MM.1S (cell line): ENCODE data around the gene PPWD1.

Source experiments
- DNase-seq: peaks from one replicate; pipeline ENCODE4 v3.0.0-alpha.2; 2015
- H2AFZ ChIP-seq: fragments of 300-600 bp; sonication (generic); 2 replicates; pipeline ENCODE4 v1.6.0; 2016; ENCODE audit warnings: antibody characterized with exemption, low read length
- H3F3A ChIP-seq: fragments of 300-600 bp; sonication (generic); 2 replicates; pipeline ENCODE4 v1.6.1; 2016; ENCODE audit warnings: mild to moderate bottlenecking, antibody characterized with exemption, low read length, moderate library complexity, mixed read lengths; ENCODE audit not compliant: insufficient read depth
- H3K27ac ChIP-seq: fragments of 300-600 bp; sonication (generic); 2 replicates; pipeline ENCODE4 v1.5.1; 2016; ENCODE audit warnings: mild to moderate bottlenecking, low read length
- H3K27me3 ChIP-seq: fragments of 300-600 bp; sonication (generic); replicated peaks from 2 replicates; pipeline ENCODE4 v1.6.0; 2016; ENCODE audit warnings: low read length; ENCODE audit not compliant: insufficient read depth
- H3K36me3 ChIP-seq: fragments of 300-600 bp; sonication (generic); replicated peaks from 2 replicates; pipeline ENCODE4 v1.6.1; 2016; ENCODE audit warnings: mild to moderate bottlenecking, low read length, mixed read lengths; ENCODE audit not compliant: insufficient read depth
- H3K4me1 ChIP-seq: fragments of 300-600 bp; sonication (generic); 2 replicates; pipeline ENCODE4 v1.6.1; 2016; ENCODE audit warnings: low read length, mixed read lengths
- H3K4me2 ChIP-seq: fragments of 300-600 bp; sonication (generic); 2 replicates; pipeline ENCODE4 v1.6.0; 2016; ENCODE audit warnings: low read depth, low read length
- H3K4me3 ChIP-seq: fragments of 300-600 bp; sonication (generic); 2 replicates; pipeline ENCODE4 v1.5.1; 2016; ENCODE audit warnings: low read length, mixed read lengths
- H3K79me2 ChIP-seq: fragments of 300-600 bp; sonication (generic); 2 replicates; pipeline ENCODE4 v1.6.1; 2016; ENCODE audit warnings: mixed run types, low read length, mixed read lengths
- H3K9ac ChIP-seq: fragments of 300-600 bp; sonication (generic); 2 replicates; pipeline ENCODE4 v1.6.1; 2016; ENCODE audit warnings: low read length, mixed read lengths
- H3K9me2 ChIP-seq: fragments of 300-600 bp; sonication (generic); replicated peaks from 2 replicates; pipeline ENCODE4 v1.6.1; 2016; ENCODE audit warnings: mild to moderate bottlenecking, low read length, mixed read lengths; ENCODE audit not compliant: insufficient read depth
- H3K9me3 ChIP-seq: fragments of 300-600 bp; sonication (generic); replicated peaks from 2 replicates; pipeline ENCODE4 v1.6.1; 2016; ENCODE audit warnings: mild to moderate bottlenecking, low read length, mixed read lengths; ENCODE audit not compliant: insufficient read depth
- H4K20me1 ChIP-seq: fragments of 300-600 bp; sonication (generic); 2 replicates; pipeline ENCODE4 v1.6.1; 2016; ENCODE audit warnings: mild to moderate bottlenecking, low read length, moderate library complexity, mixed read lengths; ENCODE audit not compliant: insufficient read depth
- CTCF ChIP-seq: fragments of 300-600 bp; sonication (generic); IDR thresholded peaks from 2 replicates; pipeline ENCODE4 v1.5.1; 2016; ENCODE audit warnings: antibody characterized with exemption, low read length, mixed read lengths
- EZH2 ChIP-seq: fragments of 300-600 bp; sonication (generic); optimal IDR thresholded peaks from 2 replicates; pipeline ENCODE3; 2017; ENCODE audit warnings: low read depth, mild to moderate bottlenecking, antibody characterized with exemption, low read length, mixed read lengths
- EZH2phosphoT487 ChIP-seq: fragments of 300-600 bp; sonication (generic); IDR thresholded peaks from 2 replicates; pipeline ENCODE4 v1.6.1; 2018; ENCODE audit warnings: antibody characterized with exemption, low read length

Gene PPWD1

GRCh38 chr5:65562731-65563701 is at the start of gene PPWD1, which contains the start of gene CENPK:
Gene PPWD1 (plus strand): TSS chr5:65563296. CDS start chr5:65563311, 15 bp downstream.
Gene CENPK (minus strand): TSS chr5:65563168. CDS start chr5:65554907, 8,261 bp downstream.
- Histone ChIP-seq H3K9me2 (no peaks in the 10 kb centered on the region), H4K20me1 (no peaks in the 10 kb centered on the region), H3K36me3 (peaks cover 2% of the 10 kb centered on the region; the same call in 1 of the 2 replicates), H3K27ac (peak within 1 kb of the TSS; percentile 80), H3K4me2 (peak within 1 kb of the TSS; percentile 86), H2AFZ (peak within 1 kb of the TSS; percentile 87), H3F3A (peaks cover 6% of the 10 kb centered on the region), H3K27me3 (no peaks in the 10 kb centered on the region), H3K9ac (peak within 1 kb of the TSS; percentile 79), H3K4me3 (peak within 1 kb of the TSS; percentile 74), H3K79me2 (peaks cover 68% of the 10 kb centered on the region), H3K4me1 (peaks cover 10% of the 10 kb centered on the region; the same call in 1 of the 2 replicates), H3K9me3 (no peaks in the 10 kb centered on the region)
- peak; percentile 97 for DNase-seq
- no peak for TF ChIP-seq CTCF
- TF ChIP-seq EZH2phosphoT487 = no peak

GRCh38 chr5:65525726-65526125 is 37.4 kb upstream of the PPWD1 start:
- Histone ChIP-seq H2AFZ (no peak overlapping the region), H3K27ac (no peak overlapping the region), H3K9me2 (no peaks in the 10 kb centered on the region), H3K9ac (no peak overlapping the region), H3K4me1 (no peaks in the 10 kb centered on the region), H4K20me1 (no peaks in the 10 kb centered on the region), H3K9me3 (no peaks in the 10 kb centered on the region), H3K79me2 (no peaks in the 10 kb centered on the region), H3K27me3 (no peaks in the 10 kb centered on the region), H3K4me3 (no peak overlapping the region), H3F3A (no peaks in the 10 kb centered on the region), H3K36me3 (no peaks in the 10 kb centered on the region), H3K4me2 (no peak overlapping the region)
- TF ChIP-seq CTCF = no peak
- TF ChIP-seq EZH2phosphoT487 = no peak
- no peak for TF ChIP-seq EZH2
- no peak for DNase-seq

GRCh38 chr5:65530904-65531303 is 32.2 kb upstream of the PPWD1 start:
- Histone ChIP-seq H3K36me3 (no peaks in the 10 kb centered on the region), H4K20me1 (no peaks in the 10 kb centered on the region), H3K9ac (no peak overlapping the region), H3K27me3 (no peaks in the 10 kb centered on the region), H3K79me2 (no peaks in the 10 kb centered on the region), H3K9me3 (no peaks in the 10 kb centered on the region), H3F3A (no peaks in the 10 kb centered on the region), H3K9me2 (no peaks in the 10 kb centered on the region), H3K27ac (no peak overlapping the region), H2AFZ (no peak overlapping the region), H3K4me3 (no peak overlapping the region), H3K4me1 (no peaks in the 10 kb centered on the region), H3K4me2 (no peak overlapping the region)
- TF ChIP-seq CTCF = no peak
- no peak for TF ChIP-seq EZH2phosphoT487
- no peak for TF ChIP-seq EZH2
- DNase-seq = no peak
